Osteocyte (in vitro differentiated cells): ENCODE data around the gene KDM2B. TPM values are rescaled to one million over a fixed set of nuclear protein-coding genes. Genes with fewer than 3 reads are reported as not detected.

ENCODE experiments used
- DNase-seq: peaks from one replicate; pipeline ENCODE4 v3.0.0; 2021; ENCODE audit warnings: mixed read lengths; ENCODE audit not compliant: unreplicated experiment; ENCODE audit errors: extremely low spot score
- H3K27ac Mint-ChIP-seq: one replicate; pipeline ENCODE4 v1.8.0; 2021; ENCODE audit warnings: mild to moderate bottlenecking, mixed read lengths; ENCODE audit not compliant: unreplicated experiment
- H3K27me3 Mint-ChIP-seq: one replicate; pipeline ENCODE4 v1.8.0; 2021; ENCODE audit warnings: mixed read lengths; ENCODE audit not compliant: unreplicated experiment
- H3K36me3 Mint-ChIP-seq: one replicate; pipeline ENCODE4 v1.8.0; 2021; ENCODE audit warnings: mixed read lengths; ENCODE audit not compliant: unreplicated experiment
- H3K4me1 Mint-ChIP-seq: one replicate; pipeline ENCODE4 v1.8.0; 2021; ENCODE audit warnings: mixed read lengths; ENCODE audit not compliant: unreplicated experiment
- H3K4me3 Mint-ChIP-seq: one replicate; pipeline ENCODE4 v1.8.0; 2021; ENCODE audit warnings: mild to moderate bottlenecking, moderate library complexity, mixed read lengths; ENCODE audit not compliant: unreplicated experiment
- H3K9me3 Mint-ChIP-seq: one replicate; pipeline ENCODE4 v1.8.0; 2021; ENCODE audit warnings: mixed read lengths; ENCODE audit not compliant: unreplicated experiment
- total RNA-seq: library from RNA; stranded (reverse); gene quantifications from 2 replicates; pipeline ENCODE4 v1.2.1, GENCODE V29; 2021
- TF ChIP-seq, protein P1 (sequence below): fragments of 200-600 bp; sonication (generic); IDR thresholded peaks from 2 replicates; pipeline ENCODE4 v1.5.0; 2021; ENCODE audit warnings: antibody characterized with exemption, mild to moderate bottlenecking, moderate library complexity

The KDM2B gene
- total RNA-seq, 1 donor from 2014 or later, result 31.9 TPM

- Mint-ChIP-seq H3K27ac (no peak overlapping the region), H3K36me3 (no peaks in the 10 kb centered on the region), H3K4me3 (no peak overlapping the region), H3K4me1 (peaks cover 22% of the 10 kb centered on the region), H3K9me3 (no peaks in the 10 kb centered on the region), H3K27me3 (no peaks in the 10 kb centered on the region)
- TF ChIP-seq, protein P1, sequence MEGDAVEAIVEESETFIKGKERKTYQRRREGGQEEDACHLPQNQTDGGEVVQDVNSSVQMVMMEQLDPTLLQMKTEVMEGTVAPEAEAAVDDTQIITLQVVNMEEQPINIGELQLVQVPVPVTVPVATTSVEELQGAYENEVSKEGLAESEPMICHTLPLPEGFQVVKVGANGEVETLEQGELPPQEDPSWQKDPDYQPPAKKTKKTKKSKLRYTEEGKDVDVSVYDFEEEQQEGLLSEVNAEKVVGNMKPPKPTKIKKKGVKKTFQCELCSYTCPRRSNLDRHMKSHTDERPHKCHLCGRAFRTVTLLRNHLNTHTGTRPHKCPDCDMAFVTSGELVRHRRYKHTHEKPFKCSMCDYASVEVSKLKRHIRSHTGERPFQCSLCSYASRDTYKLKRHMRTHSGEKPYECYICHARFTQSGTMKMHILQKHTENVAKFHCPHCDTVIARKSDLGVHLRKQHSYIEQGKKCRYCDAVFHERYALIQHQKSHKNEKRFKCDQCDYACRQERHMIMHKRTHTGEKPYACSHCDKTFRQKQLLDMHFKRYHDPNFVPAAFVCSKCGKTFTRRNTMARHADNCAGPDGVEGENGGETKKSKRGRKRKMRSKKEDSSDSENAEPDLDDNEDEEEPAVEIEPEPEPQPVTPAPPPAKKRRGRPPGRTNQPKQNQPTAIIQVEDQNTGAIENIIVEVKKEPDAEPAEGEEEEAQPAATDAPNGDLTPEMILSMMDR, result no peak
- DNase-seq, result no peak
Measured at GRCh38 chr12:121539908-121540307, 40.9 kb downstream of the KDM2B start.

- no peaks in the 10 kb centered on the region for H3K27me3 Mint-ChIP-seq
- DNase-seq, result no peak
- H3K9me3 Mint-ChIP-seq, result no peaks in the 10 kb centered on the region
- peak overlapping the region; percentile 67 for H3K4me3 Mint-ChIP-seq
- H3K4me1 Mint-ChIP-seq, result peaks cover 22% of the 10 kb centered on the region
- H3K36me3 Mint-ChIP-seq, result peaks cover under 1% of the 10 kb centered on the region
- peak overlapping the region; percentile 39 for H3K27ac Mint-ChIP-seq
- TF ChIP-seq, protein P1, result no peak
Measured at GRCh38 chr12:121538699-121539061, 42.1 kb downstream of the KDM2B start.

GRCh38 chr12:121537814-121538698 is 42.8 kb downstream of the KDM2B start:
- no peaks in the 10 kb centered on the region for H3K27me3 Mint-ChIP-seq
- TF ChIP-seq, protein P1, result no peak
- H3K36me3 Mint-ChIP-seq, result peaks cover 3% of the 10 kb centered on the region
- peaks cover 22% of the 10 kb centered on the region for H3K4me1 Mint-ChIP-seq
- H3K27ac Mint-ChIP-seq, result peak overlapping the region; percentile 39
- no peaks in the 10 kb centered on the region for H3K9me3 Mint-ChIP-seq
- H3K4me3 Mint-ChIP-seq, result peak overlapping the region; percentile 67
- DNase-seq, result no peak

DNA sequence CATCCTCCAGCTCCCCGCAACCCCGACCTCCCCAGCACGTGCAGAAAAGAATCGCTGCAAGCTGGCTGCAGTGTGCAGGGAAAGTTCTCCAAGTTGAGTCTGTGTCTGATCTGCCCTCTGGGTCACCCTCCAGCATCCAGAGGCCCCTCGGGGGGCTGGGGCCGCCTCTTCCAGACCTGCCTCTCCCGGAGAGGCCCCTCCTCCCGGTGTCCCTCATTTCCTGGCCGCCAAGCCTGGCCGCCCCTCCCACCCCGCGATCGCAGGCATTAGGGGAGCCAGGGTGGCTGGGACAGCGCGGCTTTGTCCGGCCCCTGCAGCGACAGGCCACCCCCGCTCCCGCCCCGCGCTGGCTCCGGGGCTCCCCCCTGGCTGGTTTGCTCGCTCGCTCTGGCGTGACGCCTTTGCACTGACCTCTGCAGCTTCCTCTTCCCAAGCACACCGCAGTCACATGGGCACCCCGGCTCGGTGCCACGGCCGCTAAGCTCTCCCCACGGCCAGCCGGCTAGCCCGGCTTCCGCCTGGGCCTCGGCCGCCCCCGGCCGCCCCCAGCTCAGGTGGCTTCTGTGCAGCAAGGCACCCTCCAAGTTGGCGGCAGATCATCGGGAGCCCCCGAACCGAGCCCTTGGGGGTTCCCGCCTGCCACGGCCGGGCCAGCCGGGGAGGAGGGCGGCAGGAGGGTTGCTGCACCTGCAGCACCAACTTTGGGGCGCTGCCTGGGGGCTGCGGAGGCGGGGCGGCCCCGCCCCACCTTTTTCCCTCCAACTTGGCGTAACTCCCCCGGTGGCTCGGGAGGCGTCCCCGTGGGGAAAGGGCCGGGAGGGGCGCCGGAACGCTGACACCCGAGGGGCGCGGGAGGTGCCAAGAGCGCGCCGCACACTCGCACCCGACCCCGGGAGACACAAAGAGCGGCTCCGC is 43.7 kb downstream of the KDM2B start:
- peaks cover 24% of the 10 kb centered on the region for H3K4me1 Mint-ChIP-seq
- H3K27me3 Mint-ChIP-seq, result no peaks in the 10 kb centered on the region
- peak overlapping the region; percentile 86 for H3K27ac Mint-ChIP-seq
- DNase-seq, result peak; percentile 88
- peaks cover 4% of the 10 kb centered on the region for H3K36me3 Mint-ChIP-seq
- TF ChIP-seq, protein P1, result no peak
- peak overlapping the region; percentile 70 for H3K4me3 Mint-ChIP-seq
- H3K9me3 Mint-ChIP-seq, result no peaks in the 10 kb centered on the region
